Keratinocyte (primary cell): ENCODE results near the gene SLC39A9. TPM values are rescaled to one million over a fixed set of nuclear protein-coding genes. Genes with fewer than 3 reads are reported as not detected.

Experiments
- DNase-seq: peaks from one replicate; pipeline ENCODE4 v3.0.0-alpha.2; 2011; ENCODE audit warnings: low read depth, missing footprints, low spot score
- FAIRE-seq: peaks from 2 replicates; lab custom pipeline; 2011; peaks lifted over from hg19 to GRCh38; lab: Jason Lieb, UNC
- H2AFZ ChIP-seq: 2 replicates; pipeline ENCODE4 v1.6.0; 2012; ENCODE audit warnings: low read length, control low read depth, inconsistent platforms; ENCODE audit not compliant: control insufficient read depth
- H3K27ac ChIP-seq: 2 replicates; pipeline ENCODE4 v1.5.1; 2011; ENCODE audit warnings: low read length; ENCODE audit not compliant: control insufficient read depth, insufficient read depth
- H3K27me3 ChIP-seq: 3 replicates; pipeline ENCODE4 v1.6.0; 2011; ENCODE audit warnings: low read length; ENCODE audit not compliant: control insufficient read depth, insufficient read depth; ENCODE audit errors: extremely low read depth
- H3K36me3 ChIP-seq, 2 experiments: 2 replicates in 1 of 2; 3 replicates in 1 of 2; pipeline ENCODE4 v1.5.1; 2011; ENCODE audit warnings: low read length in 2 of 2, mild to moderate bottlenecking in 1 of 2; ENCODE audit not compliant: control insufficient read depth in 2 of 2, insufficient read depth in 2 of 2; ENCODE audit errors: extremely low read depth in 1 of 2
- H3K4me1 ChIP-seq: 3 replicates; pipeline ENCODE4 v1.5.1; 2011; ENCODE audit warnings: low read length; ENCODE audit not compliant: control insufficient read depth, insufficient read depth; ENCODE audit errors: extremely low read depth
- H3K4me2 ChIP-seq: 3 replicates; pipeline ENCODE4 v1.6.0; 2011; ENCODE audit warnings: low read depth, low read length; ENCODE audit not compliant: control insufficient read depth, insufficient read depth; ENCODE audit errors: extremely low read depth
- H3K4me3 ChIP-seq, 3 experiments: fragments of 200-600 bp in 1 of 3; sonication (generic) in 1 of 3; 2 replicates in 2 of 3; 3 replicates in 1 of 3; pipeline ENCODE4 v1.5.1; 2011 to 2016; ENCODE audit warnings: low read length in 3 of 3, mild to moderate bottlenecking in 3 of 3, control low read depth in 2 of 3, inconsistent platforms in 1 of 3, low read depth in 1 of 3, mixed read lengths in 1 of 3, mixed run types in 1 of 3, moderate library complexity in 1 of 3; ENCODE audit not compliant: control insufficient read depth in 2 of 3, insufficient read depth in 2 of 3; ENCODE audit errors: extremely low read depth in 1 of 3
- H3K79me2 ChIP-seq: 2 replicates; pipeline ENCODE4 v1.6.0; 2012; ENCODE audit warnings: low read length; ENCODE audit not compliant: control insufficient read depth, insufficient read depth
- H3K9ac ChIP-seq: 3 replicates; pipeline ENCODE4 v1.6.0; 2011; ENCODE audit warnings: low read length; ENCODE audit not compliant: control insufficient read depth, insufficient read depth; ENCODE audit errors: extremely low read depth
- H3K9me1 ChIP-seq: 3 replicates; pipeline ENCODE4 v1.6.0; 2011; ENCODE audit warnings: low read length; ENCODE audit not compliant: control insufficient read depth, insufficient read depth; ENCODE audit errors: extremely low read depth
- H3K9me3 ChIP-seq: 2 replicates; pipeline ENCODE4 v1.5.1; 2012; ENCODE audit warnings: low read depth, low read length; ENCODE audit not compliant: control insufficient read depth
- H4K20me1 ChIP-seq: 3 replicates; pipeline ENCODE4 v1.6.0; 2011; ENCODE audit warnings: low read length; ENCODE audit not compliant: control insufficient read depth, insufficient read depth; ENCODE audit errors: extremely low read depth
- CTCF ChIP-seq, 3 experiments: IDR thresholded peaks in 1 of 3; conservative IDR thresholded peaks in 1 of 3; optimal IDR thresholded peaks in 1 of 3; 2 replicates in 2 of 3; 3 replicates in 1 of 3; pipeline versions ENCODE3 to v1.5.1; 2011; ENCODE audit warnings: low read length in 3 of 3, mild to moderate bottlenecking in 3 of 3, moderate library complexity in 2 of 3, control low read depth in 1 of 3, inconsistent platforms in 1 of 3; ENCODE audit not compliant: insufficient read depth in 2 of 3; ENCODE audit errors: extremely low read depth in 1 of 3
- EZH2 ChIP-seq: IDR thresholded peaks from one replicate; pipeline ENCODE4 v1.6.1; 2012; ENCODE audit warnings: inconsistent platforms, mild to moderate bottlenecking, low read length, moderate library complexity
- dilution Hi-C: fragments of 300-500 bp; cut with MboI; formaldehyde crosslinking; loops from one replicate; pipeline ENCODE4 v1.7.0; 2020; ENCODE audit warnings: low sequenced_read_pairs; ENCODE audit not compliant: extremely low pct_ligation_motif_present
- polyA plus RNA-seq, 5 experiments: library from polyadenylated mRNA; depleted of rRNA in 3 of 5; stranded (reverse) in 3 of 5; stranded (forward) in 1 of 5; unstranded in 1 of 5; fragments of >200 nt; gene quantifications; 1 replicate in 1 of 5; 2 replicates in 3 of 5; 3 replicates in 1 of 5; pipeline versions ENCODE4 v1.2.1 to v1.2.3, GENCODE V29; 2011 to 2012; ENCODE audit warnings: missing spikeins in 2 of 5, low read depth in 1 of 5, low replicate concordance in 1 of 5

Gene SLC39A9
- polyA plus RNA-seq, 1 donor (not counting 4 experiments of a cell fraction or from before 2014, with no cell fraction given): 58.8 TPM

DNA sequence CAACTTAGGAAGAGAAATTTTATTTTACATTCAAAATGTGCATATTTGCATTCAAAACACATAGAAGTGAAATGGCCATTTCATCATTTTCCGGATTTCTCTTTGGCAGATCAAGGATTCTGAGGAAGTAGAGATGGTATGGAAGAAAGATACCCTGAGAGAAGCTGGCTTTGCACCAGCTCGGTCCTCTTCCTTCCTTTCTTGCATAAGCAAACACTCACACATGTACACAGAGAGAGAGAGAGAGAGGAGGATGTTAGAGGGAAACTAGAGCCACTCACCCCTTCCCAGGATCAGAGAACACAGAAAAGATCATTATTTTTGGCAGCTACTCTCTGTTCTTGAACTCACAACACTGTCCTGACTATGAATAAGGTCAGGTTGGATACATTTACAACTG lies 70.5 kb downstream of the SLC39A9 start:
- FAIRE-seq: no peak

GRCh38 chr14:69471436-69471835 lies 72.9 kb downstream of the SLC39A9 start:
- no peak overlapping the region for H3K27ac ChIP-seq
- DNase-seq (no peak), FAIRE-seq (no peak)
- H3K9ac ChIP-seq: no peak overlapping the region
- H3K27me3 ChIP-seq: peaks cover 3% of the 10 kb centered on the region
- TF ChIP-seq CTCF (optimal IDR thresholded peaks at IDR 0.05 in 1 of 3, IDR thresholded peaks at IDR 0.05 in 1 of 3, conservative IDR thresholded peaks at IDR 0.05 in 1 of 3; ENCODE audit: extremely low read depth in 1 of 3, insufficient read depth in 2 of 3, low read length in 3 of 3) (no peak), EZH2 (no peak)
- H2AFZ ChIP-seq: no peak overlapping the region
- dilution Hi-C loops: no loop called here
- H3K9me1 ChIP-seq: no peaks in the 10 kb centered on the region
- no peaks in the 10 kb centered on the region for H3K79me2 ChIP-seq
- H3K4me2 ChIP-seq: no peak overlapping the region
- no peak overlapping the region for H3K4me3 ChIP-seq
- H3K9me3 ChIP-seq: no peaks in the 10 kb centered on the region
- H3K36me3 ChIP-seq: no peaks in the 10 kb centered on the region
- H3K4me1 ChIP-seq: no peaks in the 10 kb centered on the region
- no peaks in the 10 kb centered on the region for H4K20me1 ChIP-seq

More for the DNA sequence above, 70.5 kb downstream of the SLC39A9 start:
- DNase-seq: no peak
- no peak for TF ChIP-seq EZH2
- TF ChIP-seq CTCF (optimal IDR thresholded peaks at IDR 0.05 in 1 of 3, IDR thresholded peaks at IDR 0.05 in 1 of 3, conservative IDR thresholded peaks at IDR 0.05 in 1 of 3; ENCODE audit: extremely low read depth in 1 of 3, insufficient read depth in 2 of 3, low read length in 3 of 3): no peak
- Histone ChIP-seq H2AFZ (no peak overlapping the region), H4K20me1 (no peaks in the 10 kb centered on the region), H3K27me3 (peaks cover 3% of the 10 kb centered on the region), H3K79me2 (no peaks in the 10 kb centered on the region), H3K9me3 (no peaks in the 10 kb centered on the region), H3K4me2 (no peak overlapping the region), H3K4me1 (no peaks in the 10 kb centered on the region), H3K36me3 (no peaks in the 10 kb centered on the region), H3K9me1 (no peaks in the 10 kb centered on the region), H3K4me3 (no peak overlapping the region), H3K9ac (no peak overlapping the region), H3K27ac (no peak overlapping the region)
- dilution Hi-C loops: no loop called here
